ENCODE measurements around the gene DIABLO.
"Not testable (repeated sequence)": the region's sequence is repeated elsewhere in the genome, so short reads cannot be mapped to it uniquely, and the experiment has no call there.

DIABLO gene

GRCh38 chr12:122208073-122208820 is 17.6 kb downstream of the DIABLO start:
- Histone ChIP-seq H3K4me1 (ENCODE audit: control insufficient read depth, insufficient read depth, low read length) (peaks cover under 1% of the 10 kb centered on the region), H3K9me3 (ENCODE audit: control insufficient read depth, low read length) (no peaks in the 10 kb centered on the region), H3K27me3 (replicated peaks; ENCODE audit: control insufficient read depth, insufficient read depth, low read length) (peaks cover 5% of the 10 kb centered on the region), H3K36me3 (ENCODE audit: control insufficient read depth, insufficient read depth, low read length, severe bottlenecking) (peaks cover 55% of the 10 kb centered on the region), H3K9ac (ENCODE audit: low read length) (no peak overlapping the region), H3K4me3 (ENCODE audit: low read length) (no peak overlapping the region)
- no peak for DNase-seq (ENCODE audit: low read depth)

GRCh38 chr12:122207391-122207790 is 18.5 kb downstream of the DIABLO start:
- no peak overlapping the region for H3K4me3 ChIP-seq (ENCODE audit: low read length)
- H3K9me3 ChIP-seq (ENCODE audit: control insufficient read depth, low read length), result no peaks in the 10 kb centered on the region
- DNase-seq (ENCODE audit: low read depth), result no peak
- peaks cover 48% of the 10 kb centered on the region for H3K36me3 ChIP-seq (ENCODE audit: control insufficient read depth, insufficient read depth, low read length, severe bottlenecking)
- H3K4me1 ChIP-seq (ENCODE audit: control insufficient read depth, insufficient read depth, low read length), result peaks cover 4% of the 10 kb centered on the region
- H3K27me3 ChIP-seq (replicated peaks; ENCODE audit: control insufficient read depth, insufficient read depth, low read length), result peaks cover 7% of the 10 kb centered on the region
- no peak overlapping the region for H3K9ac ChIP-seq (ENCODE audit: low read length)

GRCh38 chr12:122206976-122207375 is 18.9 kb downstream of the DIABLO start:
- peaks cover 43% of the 10 kb centered on the region for H3K36me3 ChIP-seq (ENCODE audit: control insufficient read depth, insufficient read depth, low read length, severe bottlenecking)
- H3K9ac ChIP-seq (ENCODE audit: low read length), result no peak overlapping the region
- DNase-seq (ENCODE audit: low read depth), result no peak
- H3K9me3 ChIP-seq (ENCODE audit: control insufficient read depth, low read length), result no peaks in the 10 kb centered on the region
- H3K4me3 ChIP-seq (ENCODE audit: low read length), result no peak overlapping the region
- peaks cover 11% of the 10 kb centered on the region for H3K27me3 ChIP-seq (replicated peaks; ENCODE audit: control insufficient read depth, insufficient read depth, low read length)
- peaks cover 4% of the 10 kb centered on the region for H3K4me1 ChIP-seq (ENCODE audit: control insufficient read depth, insufficient read depth, low read length)

- DNase-seq (ENCODE audit: low read depth), result no peak
- Histone ChIP-seq H3K36me3 (ENCODE audit: control insufficient read depth, insufficient read depth, low read length, severe bottlenecking) (peaks cover 38% of the 10 kb centered on the region), H3K4me1 (ENCODE audit: control insufficient read depth, insufficient read depth, low read length) (peaks cover 4% of the 10 kb centered on the region), H3K9me3 (ENCODE audit: control insufficient read depth, low read length) (no peaks in the 10 kb centered on the region), H3K9ac (ENCODE audit: low read length) (no peak overlapping the region), H3K27me3 (replicated peaks; ENCODE audit: control insufficient read depth, insufficient read depth, low read length) (peaks cover 17% of the 10 kb centered on the region), H3K4me3 (ENCODE audit: low read length) (no peak overlapping the region)
Measured at GRCh38 chr12:122206111-122206881, 19.6 kb downstream of the DIABLO start.

GRCh38 chr12:122205053-122205925 is 20.6 kb downstream of the DIABLO start:
- DNase-seq (ENCODE audit: low read depth), result no peak

GRCh38 chr12:122204167-122205052 is 21.4 kb downstream of the DIABLO start:
- H3K36me3 ChIP-seq (ENCODE audit: control insufficient read depth, insufficient read depth, low read length, severe bottlenecking), result peaks cover 23% of the 10 kb centered on the region
- peaks cover 4% of the 10 kb centered on the region for H3K4me1 ChIP-seq (ENCODE audit: control insufficient read depth, insufficient read depth, low read length)
- peaks cover 32% of the 10 kb centered on the region for H3K27me3 ChIP-seq (replicated peaks; ENCODE audit: control insufficient read depth, insufficient read depth, low read length)
- no peak overlapping the region for H3K9ac ChIP-seq (ENCODE audit: low read length)
- H3K9me3 ChIP-seq (ENCODE audit: control insufficient read depth, low read length), result no peaks in the 10 kb centered on the region
- peak; percentile 10 for DNase-seq (ENCODE audit: low read depth)
- H3K4me3 ChIP-seq (ENCODE audit: low read length), result peak overlapping the region; percentile 80

More at GRCh38 chr12:122205053-122205925, 20.6 kb downstream of the DIABLO start:
- peaks cover 25% of the 10 kb centered on the region for H3K27me3 ChIP-seq (replicated peaks; ENCODE audit: control insufficient read depth, insufficient read depth, low read length)
- no peak overlapping the region for H3K9ac ChIP-seq (ENCODE audit: low read length)
- H3K4me1 ChIP-seq (ENCODE audit: control insufficient read depth, insufficient read depth, low read length), result peaks cover 4% of the 10 kb centered on the region
- no peaks in the 10 kb centered on the region for H3K9me3 ChIP-seq (ENCODE audit: control insufficient read depth, low read length)
- no peak overlapping the region for H3K4me3 ChIP-seq (ENCODE audit: low read length)
- H3K36me3 ChIP-seq (ENCODE audit: control insufficient read depth, insufficient read depth, low read length, severe bottlenecking), result peaks cover 32% of the 10 kb centered on the region

GRCh38 chr12:122203301-122204166 is 22.3 kb downstream of the DIABLO start, which contains the start of gene B3GNT4:
TSS of gene B3GNT4 (plus strand) at chr12:122203709. CDS start at chr12:122204619, 910 bp downstream.
- DNase-seq (ENCODE audit: low read depth), result peak; percentile 76

GRCh38 chr12:122202811-122203210 is 23.0 kb downstream of the DIABLO start:
- H3K9me3 ChIP-seq (ENCODE audit: control insufficient read depth, low read length); H3K4me1 ChIP-seq (ENCODE audit: control insufficient read depth, insufficient read depth, low read length); DNase-seq (ENCODE audit: low read depth): not testable (repeated sequence)
- Histone ChIP-seq H3K27me3 (replicated peaks; ENCODE audit: control insufficient read depth, insufficient read depth, low read length) (peaks cover 32% of the 10 kb centered on the region), H3K9ac (ENCODE audit: low read length) (peak overlapping the region; percentile 56), H3K36me3 (ENCODE audit: control insufficient read depth, insufficient read depth, low read length, severe bottlenecking) (peaks cover 10% of the 10 kb centered on the region), H3K4me3 (ENCODE audit: low read length) (peak overlapping the region; percentile 80)

More at GRCh38 chr12:122203301-122204166, 22.3 kb downstream of the DIABLO start, which contains the start of gene B3GNT4:
- peaks cover 4% of the 10 kb centered on the region for H3K4me1 ChIP-seq (ENCODE audit: control insufficient read depth, insufficient read depth, low read length)
- H3K9ac ChIP-seq (ENCODE audit: low read length), result peak within 1 kb of the TSS; percentile 56
- H3K36me3 ChIP-seq (ENCODE audit: control insufficient read depth, insufficient read depth, low read length, severe bottlenecking), result peaks cover 18% of the 10 kb centered on the region
- no peaks in the 10 kb centered on the region for H3K9me3 ChIP-seq (ENCODE audit: control insufficient read depth, low read length)
- peak within 1 kb of the TSS; percentile 80 for H3K4me3 ChIP-seq (ENCODE audit: low read length)
- peaks cover 32% of the 10 kb centered on the region for H3K27me3 ChIP-seq (replicated peaks; ENCODE audit: control insufficient read depth, insufficient read depth, low read length)

- Histone ChIP-seq H3K9ac (ENCODE audit: low read length) (no peak overlapping the region), H3K27me3 (replicated peaks; ENCODE audit: control insufficient read depth, insufficient read depth, low read length) (peaks cover 37% of the 10 kb centered on the region), H3K9me3 (ENCODE audit: control insufficient read depth, low read length) (no peaks in the 10 kb centered on the region), H3K4me1 (ENCODE audit: control insufficient read depth, insufficient read depth, low read length) (peaks cover 4% of the 10 kb centered on the region), H3K36me3 (ENCODE audit: control insufficient read depth, insufficient read depth, low read length, severe bottlenecking) (peaks cover 2% of the 10 kb centered on the region), H3K4me3 (ENCODE audit: low read length) (no peak overlapping the region)
- no peak for DNase-seq (ENCODE audit: low read depth)
Measured at GRCh38 chr12:122202017-122202416, 23.8 kb downstream of the DIABLO start.
